OCI-LY7 (cell line): ENCODE data around the gene KLF18. TPM values are rescaled to one million over a fixed set of nuclear protein-coding genes. Genes with fewer than 3 reads are reported as not detected.

ENCODE experiments used
- BruUV-seq: library from RNA; stranded (reverse); fragments of 400-500 nt; replicated peaks from 2 replicates; lab custom pipeline; 2021; lab: Mats Ljungman, UMichigan
- CTCF ChIA-PET: fragments of 300-600 bp; sonication (Branson Sonifier 250); formaldehyde crosslinking; loops from one replicate; lab custom pipeline; 2022; ENCODE audit warnings: antibody characterized with exemption; ENCODE audit not compliant: unreplicated experiment; lab: Charles Lee
- POLR2A ChIA-PET: fragments of 300-600 bp; sonication (Branson Sonifier 250); formaldehyde crosslinking; loops from one replicate; lab custom pipeline; 2022; ENCODE audit warnings: antibody characterized with exemption; lab: Charles Lee
- DNase-seq: peaks from one replicate; pipeline ENCODE4 v3.0.0-alpha.2; 2015; ENCODE audit warnings: low spot score
- H2AFZ ChIP-seq: fragments of 200-600 bp; sonication (generic), shearing (Covaris generic); 2 replicates; pipeline ENCODE4 v1.6.1; 2014; ENCODE audit warnings: mild to moderate bottlenecking, antibody characterized with exemption, low read length, moderate library complexity
- H3K27ac ChIP-seq: fragments of 200-600 bp; sonication (generic); 2 replicates; pipeline ENCODE4 v1.5.1; 2014; ENCODE audit warnings: mixed run types, low read depth, mild to moderate bottlenecking, moderate library complexity, low read length, inconsistent platforms; ENCODE audit not compliant: poor library complexity, severe bottlenecking
- H3K36me3 ChIP-seq: fragments of 200-600 bp; sonication (generic); 2 replicates; pipeline ENCODE4 v1.6.1; 2014; ENCODE audit warnings: mild to moderate bottlenecking, antibody characterized with exemption, low read length, moderate library complexity, mixed read lengths; ENCODE audit not compliant: insufficient read depth
- H3K4me1 ChIP-seq: fragments of 200-600 bp; sonication (generic); 2 replicates; pipeline ENCODE4 v1.5.1; 2014; ENCODE audit warnings: mild to moderate bottlenecking, low read length; ENCODE audit not compliant: insufficient read depth, poor library complexity, severe bottlenecking
- H3K4me2 ChIP-seq: fragments of 200-600 bp; sonication (generic); 2 replicates; pipeline ENCODE4 v1.6.1; 2014; ENCODE audit warnings: mild to moderate bottlenecking, low read length
- H3K4me3 ChIP-seq: fragments of 200-600 bp; sonication (generic); 2 replicates; pipeline ENCODE4 v1.5.1; 2014; ENCODE audit warnings: mild to moderate bottlenecking, low read depth, low read length; ENCODE audit not compliant: poor library complexity, severe bottlenecking
- H3K79me2 ChIP-seq: fragments of 200-600 bp; sonication (generic); 2 replicates; pipeline ENCODE4 v1.6.1; 2016; ENCODE audit warnings: low read depth, mild to moderate bottlenecking, low read length, moderate library complexity, mixed read lengths; ENCODE audit not compliant: insufficient read depth
- H3K9me2 ChIP-seq: fragments of 200-600 bp; sonication (generic); 2 replicates; pipeline ENCODE4 v1.6.1; 2016; ENCODE audit warnings: mild to moderate bottlenecking, low read length, mixed read lengths; ENCODE audit not compliant: insufficient read depth
- H3K9me3 ChIP-seq: fragments of 200-600 bp; sonication (generic); 2 replicates; pipeline ENCODE4 v1.6.1; 2014; ENCODE audit warnings: mild to moderate bottlenecking, mixed run types, low read length, mixed read lengths
- H4K20me1 ChIP-seq: fragments of 200-600 bp; sonication (generic); 2 replicates; pipeline ENCODE4 v1.6.1; 2014; ENCODE audit warnings: mild to moderate bottlenecking, antibody characterized with exemption, low read length, moderate library complexity, mixed read lengths; ENCODE audit not compliant: insufficient read depth
- EZH2phosphoT487 ChIP-seq: fragments of 200-600 bp; sonication (generic); IDR thresholded peaks from 2 replicates; pipeline ENCODE4 v1.6.1; 2018; ENCODE audit warnings: low read depth, borderline replicate concordance, mild to moderate bottlenecking, mixed run types, antibody characterized with exemption, low read length, moderate library complexity, mixed read lengths
- intact Hi-C: fragments of 100-400 bp; cut with micrococcal nuclease; formaldehyde crosslinking; loops from one replicate; pipeline ENCODE4 v1.10.0; 2022; ENCODE audit not compliant: unreplicated experiment
- total RNA-seq, 2 experiments: library from RNA; depleted of rRNA in 1 of 2; stranded (reverse); fragments of >200 nt in 1 of 2; shearing (Covaris generic) in 1 of 2; gene quantifications; 2 replicates each; pipeline ENCODE4 v1.2.3, GENCODE V29; 2014 to 2022
- TF ChIP-seq, protein P1 (sequence below): fragments of 200-600 bp; sonication (generic); conservative IDR thresholded peaks from 2 replicates; pipeline ENCODE4 v1.5.1; 2014; ENCODE audit warnings: mild to moderate bottlenecking, antibody characterized with exemption, low read length, moderate library complexity, mixed read lengths

The KLF18 gene
- total RNA-seq, 2 experiments from 2014 or later = not detected

GRCh38 chr1:44168520-44169098 is 27.2 kb upstream of the KLF18 start:
- Histone ChIP-seq H3K27ac (no peak overlapping the region), H3K9me2 (no peaks in the 10 kb centered on the region), H3K9me3 (0 out of 2 replicates have a peak, but pooled peaks cover 3% of the 10 kb centered on the region), H3K36me3 (no peaks in the 10 kb centered on the region), H3K79me2 (no peaks in the 10 kb centered on the region), H3K4me2 (no peak overlapping the region), H2AFZ (no peak overlapping the region), H3K4me3 (no peak overlapping the region), H4K20me1 (no peaks in the 10 kb centered on the region), H3K4me1 (no peaks in the 10 kb centered on the region)
- POLR2A ChIA-PET = no interaction called here
- BruUV-seq = no TSS peak
- TF ChIP-seq EZH2phosphoT487 = no peak
- TF ChIP-seq, protein P1, sequence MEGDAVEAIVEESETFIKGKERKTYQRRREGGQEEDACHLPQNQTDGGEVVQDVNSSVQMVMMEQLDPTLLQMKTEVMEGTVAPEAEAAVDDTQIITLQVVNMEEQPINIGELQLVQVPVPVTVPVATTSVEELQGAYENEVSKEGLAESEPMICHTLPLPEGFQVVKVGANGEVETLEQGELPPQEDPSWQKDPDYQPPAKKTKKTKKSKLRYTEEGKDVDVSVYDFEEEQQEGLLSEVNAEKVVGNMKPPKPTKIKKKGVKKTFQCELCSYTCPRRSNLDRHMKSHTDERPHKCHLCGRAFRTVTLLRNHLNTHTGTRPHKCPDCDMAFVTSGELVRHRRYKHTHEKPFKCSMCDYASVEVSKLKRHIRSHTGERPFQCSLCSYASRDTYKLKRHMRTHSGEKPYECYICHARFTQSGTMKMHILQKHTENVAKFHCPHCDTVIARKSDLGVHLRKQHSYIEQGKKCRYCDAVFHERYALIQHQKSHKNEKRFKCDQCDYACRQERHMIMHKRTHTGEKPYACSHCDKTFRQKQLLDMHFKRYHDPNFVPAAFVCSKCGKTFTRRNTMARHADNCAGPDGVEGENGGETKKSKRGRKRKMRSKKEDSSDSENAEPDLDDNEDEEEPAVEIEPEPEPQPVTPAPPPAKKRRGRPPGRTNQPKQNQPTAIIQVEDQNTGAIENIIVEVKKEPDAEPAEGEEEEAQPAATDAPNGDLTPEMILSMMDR = peak; percentile 34; the same call in 1 of the 2 replicates
- intact Hi-C loops = no loop called here
- DNase-seq = no peak
- CTCF ChIA-PET = no interaction called here

DNA sequence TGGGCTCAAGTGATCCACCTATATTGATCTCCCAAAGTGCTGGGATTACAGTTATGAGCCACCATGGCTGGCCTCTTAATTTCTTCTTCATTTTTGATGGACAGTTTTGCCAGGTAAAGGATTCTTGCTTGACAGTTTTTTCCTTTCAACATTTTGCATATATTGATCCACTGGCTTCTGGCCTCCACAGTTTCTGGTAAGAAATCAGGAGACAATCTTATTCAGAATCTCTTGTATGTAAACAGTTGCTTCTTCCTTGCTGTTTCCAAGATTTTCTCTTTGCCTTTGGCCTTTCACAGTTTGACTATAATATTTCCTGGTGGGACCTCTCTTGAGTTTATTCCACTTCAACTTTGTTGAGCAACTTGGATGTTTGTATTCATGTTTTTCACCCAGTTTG is 20.1 kb upstream of the KLF18 start:
- no peak overlapping the region for H3K4me3 ChIP-seq
- H3K79me2 ChIP-seq = no peaks in the 10 kb centered on the region
- no peaks in the 10 kb centered on the region for H3K4me1 ChIP-seq
- H3K36me3 ChIP-seq = no peaks in the 10 kb centered on the region
- ChIA-PET CTCF (no interaction called here), POLR2A (interaction anchor here (0.7 kb wide), 1 partner anchor 1790 kb away, joined by 3 read pairs; no protein-coding TSS in a partner anchor)
- no peak overlapping the region for H3K27ac ChIP-seq
- H2AFZ ChIP-seq = no peak overlapping the region
- intact Hi-C loops = no loop called here
- no TSS peak for BruUV-seq
- H3K4me2 ChIP-seq = no peak overlapping the region
- TF ChIP-seq, protein P1 = no peak
- no peak for TF ChIP-seq EZH2phosphoT487
- no peak for DNase-seq
- H4K20me1 ChIP-seq = no peaks in the 10 kb centered on the region
- no peaks in the 10 kb centered on the region for H3K9me3 ChIP-seq
- H3K9me2 ChIP-seq = no peaks in the 10 kb centered on the region

DNA sequence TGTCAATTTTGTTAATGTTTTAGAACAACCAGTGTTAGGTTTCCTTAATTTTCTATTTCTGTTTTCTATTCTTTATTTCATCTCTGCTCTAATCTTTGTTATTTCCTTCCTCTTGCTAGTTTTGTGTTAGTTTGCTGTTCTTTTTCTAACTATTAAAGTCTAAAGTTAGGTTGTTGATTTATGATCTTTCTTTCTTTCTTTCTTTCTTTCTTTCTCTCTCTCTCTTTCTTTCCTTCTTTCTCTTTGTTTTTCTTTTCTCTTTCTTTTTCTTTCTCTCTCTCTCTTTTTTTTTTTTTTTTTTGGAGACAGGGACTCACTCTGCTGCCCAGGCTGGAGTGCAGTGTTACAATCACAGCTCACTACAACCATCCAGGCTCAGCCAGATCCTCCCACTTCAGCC is 17.4 kb upstream of the KLF18 start:
- Histone ChIP-seq H3K4me3 (no peak overlapping the region), H3K4me1 (no peaks in the 10 kb centered on the region), H3K9me2 (no peaks in the 10 kb centered on the region), H4K20me1 (no peaks in the 10 kb centered on the region), H3K27ac (no peak overlapping the region), H3K4me2 (no peak overlapping the region), H2AFZ (no peak overlapping the region), H3K79me2 (no peaks in the 10 kb centered on the region), H3K9me3 (no peaks in the 10 kb centered on the region), H3K36me3 (no peaks in the 10 kb centered on the region)
- TF ChIP-seq EZH2phosphoT487 = no peak
- TF ChIP-seq, protein P1 = no peak
- BruUV-seq = no TSS peak
- intact Hi-C loops = no loop called here
- ChIA-PET POLR2A (no interaction called here), CTCF (no interaction called here)
- no peak for DNase-seq
